ENCODE data around the gene FSCN2. TPM values are rescaled to one million over a fixed set of nuclear protein-coding genes. Genes with fewer than 3 reads are reported as not detected.

Gene FSCN2
- total RNA-seq, 1 donor from 2014 or later, result 5.6 TPM

GRCh38 chr17:81546906-81547613 is 18.9 kb downstream of the FSCN2 start:
- Mint-ChIP-seq H3K27ac (ENCODE audit: unreplicated experiment) (no peak overlapping the region), H3K4me1 (ENCODE audit: low read depth, unreplicated experiment) (peaks cover 12% of the 10 kb centered on the region), H3K27me3 (ENCODE audit: low read depth, unreplicated experiment) (no peaks in the 10 kb centered on the region), H3K9me3 (ENCODE audit: unreplicated experiment) (no peaks in the 10 kb centered on the region), H3K36me3 (ENCODE audit: low read depth, unreplicated experiment) (peaks cover 14% of the 10 kb centered on the region), H3K4me3 (ENCODE audit: unreplicated experiment) (no peak overlapping the region)
- Histone ChIP-seq H3K9me3 (ENCODE audit: insufficient read depth, low read depth, low read length) (no peaks in the 10 kb centered on the region), H3K36me3 (ENCODE audit: insufficient read depth, low read length) (peaks cover 6% of the 10 kb centered on the region), H3K27ac (ENCODE audit: low read depth, low read length) (no peak overlapping the region), H2AFZ (ENCODE audit: low read depth, low read length) (no peak overlapping the region), H3K4me2 (ENCODE audit: low read length) (no peak overlapping the region), H3K4me1 (ENCODE audit: insufficient read depth, low read length) (peaks cover 15% of the 10 kb centered on the region), H3K4me3 (ENCODE audit: insufficient read depth, low read depth, low read length) (no peak overlapping the region), H3K27me3 (ENCODE audit: insufficient read depth, low read length) (no peaks in the 10 kb centered on the region), H3K9ac (ENCODE audit: low read length) (no peak overlapping the region), H4K20me1 (ENCODE audit: insufficient read depth, low read length) (peaks cover 56% of the 10 kb centered on the region), H3K79me2 (ENCODE audit: insufficient read depth, low read length) (peaks cover 51% of the 10 kb centered on the region)
- FAIRE-seq (no peak), DNase-seq (ENCODE audit: low read depth) (no peak)
- TF ChIP-seq, protein P1, sequence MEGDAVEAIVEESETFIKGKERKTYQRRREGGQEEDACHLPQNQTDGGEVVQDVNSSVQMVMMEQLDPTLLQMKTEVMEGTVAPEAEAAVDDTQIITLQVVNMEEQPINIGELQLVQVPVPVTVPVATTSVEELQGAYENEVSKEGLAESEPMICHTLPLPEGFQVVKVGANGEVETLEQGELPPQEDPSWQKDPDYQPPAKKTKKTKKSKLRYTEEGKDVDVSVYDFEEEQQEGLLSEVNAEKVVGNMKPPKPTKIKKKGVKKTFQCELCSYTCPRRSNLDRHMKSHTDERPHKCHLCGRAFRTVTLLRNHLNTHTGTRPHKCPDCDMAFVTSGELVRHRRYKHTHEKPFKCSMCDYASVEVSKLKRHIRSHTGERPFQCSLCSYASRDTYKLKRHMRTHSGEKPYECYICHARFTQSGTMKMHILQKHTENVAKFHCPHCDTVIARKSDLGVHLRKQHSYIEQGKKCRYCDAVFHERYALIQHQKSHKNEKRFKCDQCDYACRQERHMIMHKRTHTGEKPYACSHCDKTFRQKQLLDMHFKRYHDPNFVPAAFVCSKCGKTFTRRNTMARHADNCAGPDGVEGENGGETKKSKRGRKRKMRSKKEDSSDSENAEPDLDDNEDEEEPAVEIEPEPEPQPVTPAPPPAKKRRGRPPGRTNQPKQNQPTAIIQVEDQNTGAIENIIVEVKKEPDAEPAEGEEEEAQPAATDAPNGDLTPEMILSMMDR (IDR thresholded peaks at IDR 0.05; ENCODE audit: insufficient read depth, low read depth, low read length), result no peak
- no peak for TF ChIP-seq EZH2 (IDR thresholded peaks at IDR 0.05; ENCODE audit: insufficient read depth, low read length)

DNA sequence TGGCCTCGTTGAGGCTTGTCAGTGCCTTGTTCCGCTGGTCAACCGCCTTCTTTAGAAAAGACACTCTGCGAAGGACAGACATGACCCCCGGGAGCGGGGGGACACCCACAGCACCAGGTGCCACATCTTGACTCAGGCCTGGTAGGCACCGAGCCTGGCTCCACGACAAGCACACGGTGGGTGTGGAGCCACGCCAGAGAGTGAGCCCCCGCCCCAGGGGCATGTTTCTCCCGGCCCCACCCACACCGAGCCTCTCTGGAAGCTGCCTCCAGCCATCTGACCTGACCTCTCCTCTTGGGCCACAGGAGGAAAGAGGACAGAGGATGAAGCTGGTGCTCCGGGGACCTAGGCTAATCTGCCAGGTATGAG is 19.4 kb downstream of the FSCN2 start:
- Histone ChIP-seq H2AFZ (ENCODE audit: low read depth, low read length) (no peak overlapping the region), H4K20me1 (ENCODE audit: insufficient read depth, low read length) (peaks cover 56% of the 10 kb centered on the region), H3K4me1 (ENCODE audit: insufficient read depth, low read length) (peaks cover 16% of the 10 kb centered on the region), H3K9me3 (ENCODE audit: insufficient read depth, low read depth, low read length) (no peaks in the 10 kb centered on the region), H3K79me2 (ENCODE audit: insufficient read depth, low read length) (peaks cover 52% of the 10 kb centered on the region), H3K4me2 (ENCODE audit: low read length) (no peak overlapping the region), H3K9ac (ENCODE audit: low read length) (no peak overlapping the region), H3K27me3 (ENCODE audit: insufficient read depth, low read length) (no peaks in the 10 kb centered on the region), H3K36me3 (ENCODE audit: insufficient read depth, low read length) (peaks cover 6% of the 10 kb centered on the region), H3K4me3 (ENCODE audit: insufficient read depth, low read depth, low read length) (no peak overlapping the region), H3K27ac (ENCODE audit: low read depth, low read length) (no peak overlapping the region)
- TF ChIP-seq, protein P1 (IDR thresholded peaks at IDR 0.05; ENCODE audit: insufficient read depth, low read depth, low read length), result no peak
- TF ChIP-seq EZH2 (IDR thresholded peaks at IDR 0.05; ENCODE audit: insufficient read depth, low read length), result no peak
- Mint-ChIP-seq H3K27ac (ENCODE audit: unreplicated experiment) (no peak overlapping the region), H3K27me3 (ENCODE audit: low read depth, unreplicated experiment) (no peaks in the 10 kb centered on the region), H3K4me1 (ENCODE audit: low read depth, unreplicated experiment) (peaks cover 12% of the 10 kb centered on the region), H3K36me3 (ENCODE audit: low read depth, unreplicated experiment) (peaks cover 14% of the 10 kb centered on the region), H3K4me3 (ENCODE audit: unreplicated experiment) (no peak overlapping the region), H3K9me3 (ENCODE audit: unreplicated experiment) (no peaks in the 10 kb centered on the region)
- FAIRE-seq (no peak), DNase-seq (ENCODE audit: low read depth) (no peak)

GRCh38 chr17:81549031-81549557 is 20.9 kb downstream of the FSCN2 start:
- no peaks in the 10 kb centered on the region for H3K9me3 ChIP-seq (ENCODE audit: insufficient read depth, low read depth, low read length)
- H3K4me3 Mint-ChIP-seq (ENCODE audit: unreplicated experiment), result peak overlapping the region; percentile 70
- no peaks in the 10 kb centered on the region for H3K27me3 Mint-ChIP-seq (ENCODE audit: low read depth, unreplicated experiment)
- no peaks in the 10 kb centered on the region for H3K27me3 ChIP-seq (ENCODE audit: insufficient read depth, low read length)
- TF ChIP-seq, protein P1 (IDR thresholded peaks at IDR 0.05; ENCODE audit: insufficient read depth, low read depth, low read length), result no peak
- TF ChIP-seq EZH2 (IDR thresholded peaks at IDR 0.05; ENCODE audit: insufficient read depth, low read length), result no peak
- no peak overlapping the region for H2AFZ ChIP-seq (ENCODE audit: low read depth, low read length)
- H3K4me1 Mint-ChIP-seq (ENCODE audit: low read depth, unreplicated experiment), result peaks cover 23% of the 10 kb centered on the region
- no peak overlapping the region for H3K9ac ChIP-seq (ENCODE audit: low read length)
- peak overlapping the region; percentile 47 for H3K27ac Mint-ChIP-seq (ENCODE audit: unreplicated experiment)
- no peaks in the 10 kb centered on the region for H3K9me3 Mint-ChIP-seq (ENCODE audit: unreplicated experiment)
- peaks cover 14% of the 10 kb centered on the region for H3K36me3 Mint-ChIP-seq (ENCODE audit: low read depth, unreplicated experiment)
- no peak for DNase-seq (ENCODE audit: low read depth)
- H3K36me3 ChIP-seq (ENCODE audit: insufficient read depth, low read length), result peaks cover 6% of the 10 kb centered on the region
- no peak for FAIRE-seq
- no peak overlapping the region for H3K4me3 ChIP-seq (ENCODE audit: insufficient read depth, low read depth, low read length)
- H3K4me1 ChIP-seq (ENCODE audit: insufficient read depth, low read length), result peaks cover 31% of the 10 kb centered on the region
- H3K4me2 ChIP-seq (ENCODE audit: low read length), result no peak overlapping the region
- peaks cover 62% of the 10 kb centered on the region for H4K20me1 ChIP-seq (ENCODE audit: insufficient read depth, low read length)
- H3K27ac ChIP-seq (ENCODE audit: low read depth, low read length), result no peak overlapping the region
- H3K79me2 ChIP-seq (ENCODE audit: insufficient read depth, low read length), result peaks cover 52% of the 10 kb centered on the region

Measured in astrocyte (in vitro differentiated cells and primary cell).